Ascending aorta (tissue), 2 donors: Measurements from ENCODE around the gene PERP. TPM values are rescaled to one million over a fixed set of nuclear protein-coding genes. Genes with fewer than 3 reads are reported as not detected.

Source experiments
- DNase-seq, 2 donors: peaks; one replicate each; pipeline ENCODE4 v3.0.0-alpha.2; 2019; ENCODE audit warnings: low spot score in 2 of 2
- H3K27ac ChIP-seq, 2 donors: fragments of 200-600 bp; sonication (generic); one replicate each; pipeline ENCODE4 v1.5.1; 2016 to 2017; ENCODE audit warnings: mild to moderate bottlenecking in 1 of 2
- H3K27me3 ChIP-seq: fragments of 200-600 bp; sonication (generic); one replicate; pipeline ENCODE4 v1.5.1; 2017
- H3K36me3 ChIP-seq, 2 donors: fragments of 200-600 bp; sonication (generic); one replicate each; pipeline ENCODE4 v1.5.1; 2016
- H3K4me1 ChIP-seq, 2 donors: fragments of 200-600 bp; sonication (generic); one replicate each; pipeline ENCODE4 v1.5.1; 2016 to 2017; ENCODE audit warnings: mild to moderate bottlenecking in 1 of 2
- H3K4me3 ChIP-seq, 2 donors: fragments of 200-600 bp; sonication (generic); one replicate each; pipeline ENCODE4 v1.5.1; 2016 to 2017; ENCODE audit warnings: mild to moderate bottlenecking in 1 of 2
- H3K9me3 ChIP-seq, 2 donors: fragments of 200-600 bp; sonication (generic); one replicate each; pipeline ENCODE4 v1.5.1; 2016
- intact Hi-C: fragments of 100-400 bp; cut with DNase I; formaldehyde crosslinking; loops from one replicate; pipeline ENCODE4 v1.15.1; 2023
- total RNA-seq: library from RNA; depleted of rRNA; stranded (reverse); fragments of >200 nt; gene quantifications from one replicate; pipeline ENCODE4 v1.1.0, GENCODE V29; 2016
- TF ChIP-seq, protein P1 (sequence below), 3 experiments: fragments of 200-600 bp in 2 of 3; fragments of 450-650 bp in 1 of 3; sonication (generic) in 2 of 3; IDR thresholded peaks; one replicate each; pipeline ENCODE4 v1.5.1; 2016 to 2019; ENCODE audit warnings: antibody characterized with exemption in 3 of 3, mild to moderate bottlenecking in 1 of 3, moderate library complexity in 1 of 3

The PERP gene
- total RNA-seq, 1 donor from 2014 or later: 14.5 TPM

DNA sequence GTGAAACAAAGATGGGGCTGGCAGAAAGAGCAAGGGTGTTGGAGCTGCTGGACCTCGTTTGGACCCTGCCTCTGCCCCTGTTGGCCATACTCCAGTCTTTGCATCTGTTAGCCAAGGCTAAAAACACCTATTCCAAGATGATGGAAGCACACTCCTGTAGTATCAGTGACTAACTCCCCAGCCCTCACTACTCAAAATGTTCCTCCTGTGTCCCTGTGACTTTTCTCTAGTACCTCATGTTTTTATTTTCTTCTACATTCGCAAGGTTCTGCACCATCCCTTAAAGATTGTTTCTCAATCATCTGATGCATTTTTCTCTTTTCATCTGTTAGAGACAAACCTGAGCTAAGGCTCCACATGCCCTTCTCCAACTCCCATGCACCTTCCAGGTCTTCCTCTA, 8.9 kb downstream of the PERP start:
- Histone ChIP-seq H3K36me3 (peaks cover 0 to 18% of the 10 kb centered on the region in 2 donors), H3K27ac (no peak overlapping the region), H3K4me1 (no peaks in the 10 kb centered on the region), H3K4me3 (no peak overlapping the region), H3K9me3 (no peaks in the 10 kb centered on the region), H3K27me3 (no peaks in the 10 kb centered on the region)
- DNase-seq: no peak
- TF ChIP-seq, protein P1, sequence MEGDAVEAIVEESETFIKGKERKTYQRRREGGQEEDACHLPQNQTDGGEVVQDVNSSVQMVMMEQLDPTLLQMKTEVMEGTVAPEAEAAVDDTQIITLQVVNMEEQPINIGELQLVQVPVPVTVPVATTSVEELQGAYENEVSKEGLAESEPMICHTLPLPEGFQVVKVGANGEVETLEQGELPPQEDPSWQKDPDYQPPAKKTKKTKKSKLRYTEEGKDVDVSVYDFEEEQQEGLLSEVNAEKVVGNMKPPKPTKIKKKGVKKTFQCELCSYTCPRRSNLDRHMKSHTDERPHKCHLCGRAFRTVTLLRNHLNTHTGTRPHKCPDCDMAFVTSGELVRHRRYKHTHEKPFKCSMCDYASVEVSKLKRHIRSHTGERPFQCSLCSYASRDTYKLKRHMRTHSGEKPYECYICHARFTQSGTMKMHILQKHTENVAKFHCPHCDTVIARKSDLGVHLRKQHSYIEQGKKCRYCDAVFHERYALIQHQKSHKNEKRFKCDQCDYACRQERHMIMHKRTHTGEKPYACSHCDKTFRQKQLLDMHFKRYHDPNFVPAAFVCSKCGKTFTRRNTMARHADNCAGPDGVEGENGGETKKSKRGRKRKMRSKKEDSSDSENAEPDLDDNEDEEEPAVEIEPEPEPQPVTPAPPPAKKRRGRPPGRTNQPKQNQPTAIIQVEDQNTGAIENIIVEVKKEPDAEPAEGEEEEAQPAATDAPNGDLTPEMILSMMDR (IDR thresholded peaks at IDR 0.05): no peak
- intact Hi-C loops: no loop called here

DNA sequence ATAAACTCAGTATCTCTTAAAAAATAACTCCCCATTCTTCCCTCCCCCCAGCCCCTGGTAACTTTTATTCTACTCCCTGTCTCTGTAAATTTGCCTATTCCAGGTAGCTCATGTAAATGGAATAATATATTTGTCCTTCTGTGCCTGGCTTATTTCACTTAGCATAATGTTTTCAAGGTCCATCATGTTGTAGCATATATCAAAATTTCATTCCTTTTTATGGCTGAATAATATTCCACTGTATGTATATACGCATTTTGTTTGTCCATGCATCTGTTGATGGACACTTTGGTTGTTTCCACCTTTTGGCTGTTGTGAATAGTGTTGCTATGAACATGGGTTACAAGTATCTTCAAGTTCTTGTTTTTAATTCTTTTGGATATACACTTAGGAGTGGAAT, 13.0 kb downstream of the PERP start:
- intact Hi-C loops: no loop called here
- H3K9me3 ChIP-seq: no peaks in the 10 kb centered on the region
- DNase-seq: no peak
- no peak overlapping the region for H3K4me3 ChIP-seq
- peaks cover 0 to 18% of the 10 kb centered on the region in 2 donors for H3K36me3 ChIP-seq
- H3K4me1 ChIP-seq: no peaks in the 10 kb centered on the region
- no peak overlapping the region for H3K27ac ChIP-seq
- TF ChIP-seq, protein P1 (IDR thresholded peaks at IDR 0.05): no peak
- H3K27me3 ChIP-seq: no peaks in the 10 kb centered on the region

DNA sequence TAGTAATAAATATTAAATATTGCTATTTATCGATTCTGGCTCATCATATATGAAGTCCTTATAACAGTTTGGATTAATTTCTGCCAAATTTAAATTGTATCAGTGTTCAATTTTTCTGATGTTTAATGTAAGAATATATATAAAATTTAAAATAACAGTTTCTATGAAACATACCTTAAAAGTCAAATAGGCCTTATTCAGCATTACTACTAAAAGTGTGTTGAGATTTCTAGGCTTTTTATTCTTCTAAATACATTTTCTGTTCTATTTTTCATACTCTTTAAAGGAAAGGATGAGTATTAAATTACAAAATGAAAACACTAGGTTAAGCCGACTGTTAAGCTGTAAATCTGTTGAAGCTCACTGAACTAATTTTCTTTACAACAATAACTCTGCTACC, 13.6 kb downstream of the PERP start:
- H3K4me1 ChIP-seq: no peaks in the 10 kb centered on the region
- TF ChIP-seq, protein P1 (IDR thresholded peaks at IDR 0.05): no peak
- H3K4me3 ChIP-seq: no peak overlapping the region
- H3K9me3 ChIP-seq: no peaks in the 10 kb centered on the region
- no peak for DNase-seq
- no peak overlapping the region for H3K27ac ChIP-seq
- no peaks in the 10 kb centered on the region for H3K27me3 ChIP-seq
- intact Hi-C loops: no loop called here
- peaks cover 0 to 18% of the 10 kb centered on the region in 2 donors for H3K36me3 ChIP-seq

DNA sequence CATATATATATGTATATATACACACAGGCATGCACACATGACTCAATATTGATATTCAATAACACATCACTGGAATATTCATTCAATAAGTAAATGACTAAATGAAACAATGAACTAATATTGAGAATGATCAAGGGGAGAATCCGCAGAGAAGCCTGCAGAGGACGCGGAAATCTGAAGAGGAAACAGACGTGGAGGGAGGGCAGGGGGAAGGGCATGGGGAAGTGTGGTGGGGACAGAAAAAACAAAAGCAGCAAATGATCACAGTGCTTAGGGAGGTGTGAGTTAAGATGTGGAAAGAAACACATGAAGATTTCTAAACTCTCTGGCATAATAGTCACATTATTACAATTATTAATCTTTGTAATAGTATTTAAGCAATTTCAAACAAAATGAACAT, 14.5 kb downstream of the PERP start:
- DNase-seq: no peak
- no peaks in the 10 kb centered on the region for H3K4me1 ChIP-seq
- no peak overlapping the region for H3K4me3 ChIP-seq
- intact Hi-C loops: no loop called here
- no peaks in the 10 kb centered on the region for H3K9me3 ChIP-seq
- H3K36me3 ChIP-seq: peaks cover 0 to 18% of the 10 kb centered on the region in 2 donors
- TF ChIP-seq, protein P1 (IDR thresholded peaks at IDR 0.05): no peak
- no peaks in the 10 kb centered on the region for H3K27me3 ChIP-seq
- no peak overlapping the region for H3K27ac ChIP-seq

DNA sequence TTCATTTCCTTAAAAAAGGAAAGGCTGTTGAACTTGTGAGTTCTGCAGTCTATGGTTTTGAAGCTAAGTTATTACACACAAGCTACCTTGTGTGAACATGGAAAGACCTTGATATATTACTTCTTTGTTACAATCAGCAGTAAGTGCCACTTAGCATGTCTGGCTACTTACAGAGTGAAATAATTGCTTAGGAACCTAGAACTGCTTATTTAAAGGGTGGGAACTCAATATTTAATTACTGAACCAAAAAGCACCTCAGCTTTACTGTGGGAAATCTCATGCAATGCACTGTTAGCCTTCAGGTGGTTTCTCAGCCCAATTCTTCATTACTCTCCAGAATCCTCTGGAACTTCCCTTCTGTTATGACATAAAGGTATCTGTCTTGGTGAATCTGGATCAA, 17.9 kb downstream of the PERP start:
- Histone ChIP-seq H3K27ac (no peak overlapping the region), H3K4me1 (no peaks in the 10 kb centered on the region), H3K27me3 (no peaks in the 10 kb centered on the region), H3K4me3 (no peak overlapping the region), H3K9me3 (no peaks in the 10 kb centered on the region), H3K36me3 (no peaks in the 10 kb centered on the region)
- intact Hi-C loops: no loop called here
- TF ChIP-seq, protein P1 (IDR thresholded peaks at IDR 0.05): no peak
- DNase-seq: no peak

DNA sequence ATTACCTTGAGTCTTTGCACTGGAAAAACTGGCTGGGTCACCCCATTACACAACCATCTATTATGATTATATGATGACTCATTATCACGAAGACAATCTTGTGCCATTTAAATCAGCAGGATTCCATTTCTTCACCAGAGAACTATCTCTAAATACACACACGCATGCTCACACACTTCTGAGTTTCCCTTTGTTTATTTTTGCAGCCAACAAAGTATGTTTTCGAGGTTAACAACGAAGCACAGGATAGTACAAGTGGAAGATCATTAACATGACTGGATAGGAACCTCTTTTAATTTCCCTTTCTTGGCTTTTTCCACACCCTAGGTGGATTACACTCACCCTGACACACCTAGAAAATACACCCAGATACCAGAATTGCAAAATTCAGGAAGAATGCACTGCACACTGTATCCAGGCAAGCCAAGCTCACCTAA, 18.9 kb downstream of the PERP start:
- TF ChIP-seq, protein P1 (IDR thresholded peaks at IDR 0.05): no peak
- intact Hi-C loops: no loop called here
- Histone ChIP-seq H3K9me3 (no peaks in the 10 kb centered on the region), H3K4me3 (no peak overlapping the region), H3K27me3 (no peaks in the 10 kb centered on the region), H3K27ac (no peak overlapping the region), H3K36me3 (no peaks in the 10 kb centered on the region), H3K4me1 (no peaks in the 10 kb centered on the region)
- no peak for DNase-seq
